Calu3 (cell line): ENCODE measurements around the gene DCAF11. TPM values are rescaled to one million over a fixed set of nuclear protein-coding genes. Genes with fewer than 3 reads are reported as not detected.

Experiments used
- BruUV-seq: library from RNA; stranded (reverse); fragments of 400-500 nt; replicated peaks from 2 replicates; lab custom pipeline; 2021; lab: Mats Ljungman, UMichigan
- CTCF ChIA-PET: fragments of 300-600 bp; sonication (Branson Sonifier 250); formaldehyde crosslinking; loops from one replicate; lab custom pipeline; 2022; ENCODE audit warnings: antibody characterized with exemption; lab: Charles Lee
- DNase-seq: peaks from one replicate; pipeline ENCODE4 v3.0.0; 2022
- H3K27ac Mint-ChIP-seq: one replicate; pipeline ENCODE4 v1.8.0; 2022; ENCODE audit warnings: mixed read lengths; ENCODE audit not compliant: unreplicated experiment
- H3K27me3 Mint-ChIP-seq: one replicate; pipeline ENCODE4 v1.8.0; 2022; ENCODE audit warnings: mixed read lengths; ENCODE audit not compliant: unreplicated experiment
- H3K36me3 Mint-ChIP-seq: one replicate; pipeline ENCODE4 v1.8.0; 2022; ENCODE audit warnings: mild to moderate bottlenecking, moderate library complexity, mixed read lengths; ENCODE audit not compliant: insufficient read depth, unreplicated experiment
- H3K4me1 Mint-ChIP-seq: one replicate; pipeline ENCODE4 v1.8.0; 2022; ENCODE audit warnings: mild to moderate bottlenecking, low read depth, mixed read lengths; ENCODE audit not compliant: unreplicated experiment
- H3K4me3 Mint-ChIP-seq: one replicate; pipeline ENCODE4 v1.8.0; 2022; ENCODE audit warnings: mild to moderate bottlenecking, low read depth, moderate library complexity, mixed read lengths; ENCODE audit not compliant: unreplicated experiment
- H3K9me3 Mint-ChIP-seq: one replicate; pipeline ENCODE4 v1.8.0; 2022; ENCODE audit warnings: low read depth, mixed read lengths; ENCODE audit not compliant: unreplicated experiment
- intact Hi-C: fragments of 100-400 bp; cut with micrococcal nuclease; formaldehyde crosslinking; loops from one replicate; pipeline ENCODE4 v1.10.0; 2022; ENCODE audit not compliant: unreplicated experiment
- total RNA-seq: library from RNA; stranded (reverse); gene quantifications from 2 replicates; pipeline ENCODE4 v1.2.3, GENCODE V29; 2022
- TF ChIP-seq, protein P1 (sequence below): fragments of 200-600 bp; IDR thresholded peaks from one replicate; pipeline ENCODE4 v1.8.0; 2022; ENCODE audit warnings: antibody characterized with exemption; ENCODE audit not compliant: unreplicated experiment

Gene DCAF11
- total RNA-seq, 1 experiment from 2014 or later, result 63.4 TPM

- CTCF ChIA-PET, result no interaction called here
- BruUV-seq, result no TSS peak
- intact Hi-C loops, result no loop called here
- no peak overlapping the region for H3K27ac Mint-ChIP-seq
- DNase-seq, result no peak
- H3K4me1 Mint-ChIP-seq, result peaks cover 21% of the 10 kb centered on the region
- H3K4me3 Mint-ChIP-seq, result no peak overlapping the region
- H3K36me3 Mint-ChIP-seq, result peaks cover 47% of the 10 kb centered on the region
- TF ChIP-seq, protein P1, sequence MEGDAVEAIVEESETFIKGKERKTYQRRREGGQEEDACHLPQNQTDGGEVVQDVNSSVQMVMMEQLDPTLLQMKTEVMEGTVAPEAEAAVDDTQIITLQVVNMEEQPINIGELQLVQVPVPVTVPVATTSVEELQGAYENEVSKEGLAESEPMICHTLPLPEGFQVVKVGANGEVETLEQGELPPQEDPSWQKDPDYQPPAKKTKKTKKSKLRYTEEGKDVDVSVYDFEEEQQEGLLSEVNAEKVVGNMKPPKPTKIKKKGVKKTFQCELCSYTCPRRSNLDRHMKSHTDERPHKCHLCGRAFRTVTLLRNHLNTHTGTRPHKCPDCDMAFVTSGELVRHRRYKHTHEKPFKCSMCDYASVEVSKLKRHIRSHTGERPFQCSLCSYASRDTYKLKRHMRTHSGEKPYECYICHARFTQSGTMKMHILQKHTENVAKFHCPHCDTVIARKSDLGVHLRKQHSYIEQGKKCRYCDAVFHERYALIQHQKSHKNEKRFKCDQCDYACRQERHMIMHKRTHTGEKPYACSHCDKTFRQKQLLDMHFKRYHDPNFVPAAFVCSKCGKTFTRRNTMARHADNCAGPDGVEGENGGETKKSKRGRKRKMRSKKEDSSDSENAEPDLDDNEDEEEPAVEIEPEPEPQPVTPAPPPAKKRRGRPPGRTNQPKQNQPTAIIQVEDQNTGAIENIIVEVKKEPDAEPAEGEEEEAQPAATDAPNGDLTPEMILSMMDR, result no peak
- H3K27me3 Mint-ChIP-seq, result no peaks in the 10 kb centered on the region
- H3K9me3 Mint-ChIP-seq, result no peaks in the 10 kb centered on the region
These were observed 36.0 kb downstream of the DCAF11 start for GRCh38 chr14:24150567-24150966.

GRCh38 chr14:24150993-24151392 is 36.4 kb downstream of the DCAF11 start:
- BruUV-seq, result no TSS peak
- Mint-ChIP-seq H3K27me3 (no peaks in the 10 kb centered on the region), H3K36me3 (peaks cover 47% of the 10 kb centered on the region), H3K27ac (no peak overlapping the region), H3K4me3 (no peak overlapping the region), H3K4me1 (peaks cover 17% of the 10 kb centered on the region), H3K9me3 (no peaks in the 10 kb centered on the region)
- CTCF ChIA-PET, result no interaction called here
- DNase-seq, result no peak
- intact Hi-C loops, result no loop called here
- TF ChIP-seq, protein P1, result no peak

DNA sequence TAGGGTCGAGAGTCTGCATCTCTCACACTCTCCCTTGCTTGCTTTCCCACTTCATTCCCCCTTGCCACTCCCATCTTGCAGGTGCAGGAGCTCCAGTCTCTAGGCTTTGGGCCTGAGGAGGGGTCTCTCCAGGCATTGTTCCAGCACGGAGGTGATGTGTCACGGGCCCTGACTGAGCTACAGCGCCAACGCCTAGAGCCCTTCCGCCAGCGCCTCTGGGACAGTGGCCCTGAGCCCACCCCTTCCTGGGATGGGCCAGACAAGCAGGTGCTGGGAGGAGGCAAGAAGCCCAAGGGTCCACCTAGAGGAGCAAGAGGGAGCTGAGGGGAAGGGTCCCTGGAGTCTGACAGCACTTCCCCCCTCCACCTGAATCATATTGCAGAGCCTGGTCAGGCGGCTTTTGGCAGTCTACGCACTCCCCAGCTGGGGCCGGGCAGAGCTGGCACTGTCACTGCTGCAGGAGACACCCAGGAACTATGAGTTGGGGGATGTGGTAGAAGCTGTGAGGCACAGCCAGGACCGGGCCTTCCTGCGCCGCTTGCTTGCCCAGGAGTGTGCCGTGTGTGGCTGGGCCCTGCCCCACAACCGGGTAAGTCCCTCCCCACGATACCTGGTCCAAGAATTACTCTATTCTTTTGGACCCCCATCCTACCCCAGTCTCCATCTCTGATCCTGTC is 37.0 kb downstream of the DCAF11 start:
- peaks cover 42% of the 10 kb centered on the region for H3K36me3 Mint-ChIP-seq
- CTCF ChIA-PET, result no interaction called here
- no peak overlapping the region for H3K4me3 Mint-ChIP-seq
- no peak overlapping the region for H3K27ac Mint-ChIP-seq
- TF ChIP-seq, protein P1, result no peak
- intact Hi-C loops, result no loop called here
- peaks cover 17% of the 10 kb centered on the region for H3K4me1 Mint-ChIP-seq
- no TSS peak for BruUV-seq
- DNase-seq, result no peak
- no peaks in the 10 kb centered on the region for H3K27me3 Mint-ChIP-seq
- no peaks in the 10 kb centered on the region for H3K9me3 Mint-ChIP-seq

DNA sequence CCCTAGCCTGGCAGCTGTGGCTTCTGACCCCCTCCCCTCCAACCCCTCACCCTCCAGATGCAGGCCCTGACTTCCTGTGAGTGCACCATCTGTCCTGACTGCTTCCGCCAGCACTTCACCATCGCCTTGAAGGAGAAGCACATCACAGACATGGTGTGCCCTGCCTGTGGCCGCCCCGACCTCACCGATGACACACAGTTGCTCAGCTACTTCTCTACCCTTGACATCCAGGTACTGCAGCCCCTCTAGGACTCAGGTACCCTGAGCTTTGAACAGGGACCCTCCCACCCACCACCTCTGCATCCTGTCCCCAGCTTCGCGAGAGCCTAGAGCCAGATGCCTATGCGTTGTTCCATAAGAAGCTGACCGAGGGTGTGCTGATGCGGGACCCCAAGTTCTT is 40.5 kb downstream of the DCAF11 start:
- no TSS peak for BruUV-seq
- CTCF ChIA-PET, result interaction anchor here (1.6 kb wide), 1 partner anchor 8 kb away, joined by 5 read pairs; the partner anchor contains the start of gene PSME2
- Mint-ChIP-seq H3K4me3 (no peak overlapping the region), H3K27ac (no peak overlapping the region), H3K36me3 (peaks cover 32% of the 10 kb centered on the region), H3K4me1 (peaks cover 7% of the 10 kb centered on the region), H3K9me3 (no peaks in the 10 kb centered on the region), H3K27me3 (no peaks in the 10 kb centered on the region)
- TF ChIP-seq, protein P1, result no peak
- DNase-seq, result no peak
- intact Hi-C loops, result no loop called here
